BJ (cell line): ENCODE measurements around the gene OR4C45. TPM values are rescaled to one million over a fixed set of nuclear protein-coding genes. Genes with fewer than 3 reads are reported as not detected.

Source experiments
- CTCF ChIA-PET: fragments of 350-600 bp; formaldehyde crosslinking; extraction: SDS; loops from one replicate; lab custom pipeline; 2021; ENCODE audit warnings: antibody characterized with exemption, inconsistent platforms; lab: Yijun Ruan, JAX
- POLR2A ChIA-PET: fragments of 300-600 bp; sonication (Branson Sonifier 250); formaldehyde crosslinking; extraction: SDS; loops from one replicate; lab custom pipeline; 2021; ENCODE audit warnings: antibody characterized with exemption; lab: Charles Lee
- DNase-seq: peaks from one replicate; pipeline ENCODE4 v3.0.0-alpha.2; 2011; ENCODE audit warnings: low read depth
- H3K27me3 ChIP-seq: 2 replicates; pipeline ENCODE4 v1.6.0; 2011; ENCODE audit warnings: low read length; ENCODE audit not compliant: control insufficient read depth, insufficient read depth
- H3K36me3 ChIP-seq: 2 replicates; pipeline ENCODE4 v1.5.1; 2011; ENCODE audit warnings: low read length; ENCODE audit not compliant: control insufficient read depth, insufficient read depth
- H3K4me3 ChIP-seq: 2 replicates; pipeline ENCODE4 v1.5.1; 2011; ENCODE audit warnings: low read depth, mild to moderate bottlenecking, control low read depth, low read length
- CTCF ChIP-seq: IDR thresholded peaks from 2 replicates; pipeline ENCODE4 v1.5.1; 2011; ENCODE audit warnings: low read depth, mild to moderate bottlenecking, control low read depth, inconsistent platforms, low read length, moderate library complexity; ENCODE audit not compliant: insufficient read depth
- polyA plus RNA-seq: library from polyadenylated mRNA; depleted of rRNA; stranded (reverse); fragments of >200 nt; gene quantifications from 2 replicates; pipeline ENCODE4 v1.2.3, GENCODE V29; 2011

The OR4C45 gene
- polyA plus RNA-seq, 1 experiment, result not detected

DNA sequence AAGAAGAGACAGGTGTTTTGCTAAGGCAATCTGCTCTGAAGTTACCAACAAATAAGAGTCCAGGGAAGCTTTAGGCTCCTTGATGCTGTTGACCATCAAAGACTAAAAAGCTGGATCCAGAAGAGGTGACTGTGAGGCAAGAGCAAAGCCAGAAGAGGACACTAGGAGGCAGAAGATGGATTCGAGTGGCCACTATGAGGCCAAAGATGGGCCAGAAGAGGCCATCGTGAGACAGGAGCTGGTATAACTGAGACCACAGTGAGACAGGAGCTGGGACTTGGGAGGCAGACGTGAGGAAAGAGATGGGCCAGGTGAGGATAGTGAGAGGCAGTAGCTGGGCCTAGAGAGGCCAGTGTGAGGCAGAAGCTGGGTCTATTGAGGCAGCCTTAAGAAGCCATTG lies 37.7 kb downstream of the OR4C45 start:
- TF ChIP-seq CTCF, result no peak
- Histone ChIP-seq H3K4me3 (no peak overlapping the region), H3K27me3 (no peaks in the 10 kb centered on the region), H3K36me3 (no peaks in the 10 kb centered on the region)
- CTCF ChIA-PET, result no interaction called here
- DNase-seq, result no peak
- POLR2A ChIA-PET, result no interaction called here

GRCh38 chr11:50071584-50072225 lies 39.0 kb downstream of the OR4C45 start:
- no peak for TF ChIP-seq CTCF
- Histone ChIP-seq H3K36me3 (no peaks in the 10 kb centered on the region), H3K27me3 (no peaks in the 10 kb centered on the region), H3K4me3 (no peak overlapping the region)
- DNase-seq, result no peak
- ChIA-PET CTCF (interaction anchor here (0.6 kb wide), 1 partner anchor 373 kb away, joined by 3 read pairs; no protein-coding TSS in a partner anchor), POLR2A (no interaction called here)

- ChIA-PET POLR2A (no interaction called here), CTCF (no interaction called here)
- H3K4me3 ChIP-seq, result no peak overlapping the region
- no peak for TF ChIP-seq CTCF
- DNase-seq, result no peak
- no peaks in the 10 kb centered on the region for H3K27me3 ChIP-seq
- H3K36me3 ChIP-seq, result no peaks in the 10 kb centered on the region
Observed at GRCh38 chr11:50072226-50073112, 39.8 kb downstream of the OR4C45 start.

- POLR2A ChIA-PET, result no interaction called here
- no peak for DNase-seq
- no peaks in the 10 kb centered on the region for H3K36me3 ChIP-seq
- no peak for TF ChIP-seq CTCF
- H3K4me3 ChIP-seq, result no peak overlapping the region
- H3K27me3 ChIP-seq, result no peaks in the 10 kb centered on the region
- CTCF ChIA-PET, result no interaction called here
Observed at GRCh38 chr11:50073113-50074105, 40.7 kb downstream of the OR4C45 start.
